ENCODE measurements around the gene DAPK1.

GRCh38 chr9:87683751-87684626, 186.3 kb downstream of the DAPK1 start:
- no peak for TF ChIP-seq CTCF (IDR thresholded peaks at IDR 0.05; ENCODE audit: low read length)
- TF ChIP-seq EZH2 (optimal IDR thresholded peaks at IDR 0.05; ENCODE audit: low read depth, low read length), result no peak
- TF ChIP-seq EZH2phosphoT487 (IDR thresholded peaks at IDR 0.05; ENCODE audit: low read length), result no peak
